T47D (cell line): ENCODE measurements around the gene SLC28A3.

Experiments used
- DNase-seq, 2 experiments: peaks; one replicate each; pipeline versions ENCODE4 v3.0.0 to v3.0.0-alpha.2; 2011 to 2012; ENCODE audit warnings: low read depth in 1 of 2, low spot score in 1 of 2
- JUND ChIP-seq: IDR thresholded peaks from 2 replicates; pipeline ENCODE4 v1.6.1; 2012; ENCODE audit warnings: low read depth
- in situ Hi-C: cut with HindIII; loops from 2 replicates; pipeline ENCODE4 v1.10.0; 2016; ENCODE audit warnings: low sequenced_read_pairs, low pct_unique_long_range_greater_than_20kb

Gene SLC28A3

GRCh38 chr9:84327184-84327583 lies 13.4 kb downstream of the SLC28A3 start:
- in situ Hi-C loops: no loop called here
- no peak for TF ChIP-seq JUND
- no peak for DNase-seq

DNA sequence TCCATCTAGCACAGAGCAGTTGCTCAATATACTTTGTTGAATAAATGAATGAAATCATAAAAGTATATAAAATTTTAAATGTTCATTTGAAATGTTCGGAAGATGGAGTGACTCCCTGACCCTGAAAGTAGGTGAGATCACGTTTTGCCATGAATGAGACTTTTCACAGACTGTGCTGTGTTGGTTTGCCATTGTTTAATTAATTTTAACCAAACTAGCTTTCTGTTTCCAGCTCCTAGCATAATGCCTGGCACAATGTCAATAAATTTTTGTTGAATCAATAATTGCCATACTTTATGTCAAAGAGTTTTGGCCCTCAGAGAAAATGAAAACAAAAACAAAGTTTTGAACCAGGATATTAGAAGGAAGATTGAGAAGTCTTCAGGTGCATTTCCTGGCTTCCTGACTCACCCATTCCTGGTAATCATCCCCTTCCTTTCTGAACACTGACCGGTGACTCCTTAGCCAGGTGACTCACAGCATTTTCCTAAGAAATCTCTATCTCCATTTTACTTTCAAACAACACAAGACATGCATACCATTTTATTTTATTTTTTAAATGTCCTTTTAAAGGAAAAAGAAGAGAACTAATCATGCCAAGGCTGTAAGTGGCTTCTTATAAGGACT lies 15.1 kb downstream of the SLC28A3 start:
- in situ Hi-C loops: no loop called here

GRCh38 chr9:84324811-84325210 lies 15.7 kb downstream of the SLC28A3 start:
- TF ChIP-seq JUND: no peak
- in situ Hi-C loops: no loop called here
- DNase-seq: no peak

More for the DNA sequence above, 15.1 kb downstream of the SLC28A3 start:
- DNase-seq: no peak
- no peak for TF ChIP-seq JUND

GRCh38 chr9:84323858-84324257 lies 16.7 kb downstream of the SLC28A3 start:
- in situ Hi-C loops: no loop called here

DNA sequence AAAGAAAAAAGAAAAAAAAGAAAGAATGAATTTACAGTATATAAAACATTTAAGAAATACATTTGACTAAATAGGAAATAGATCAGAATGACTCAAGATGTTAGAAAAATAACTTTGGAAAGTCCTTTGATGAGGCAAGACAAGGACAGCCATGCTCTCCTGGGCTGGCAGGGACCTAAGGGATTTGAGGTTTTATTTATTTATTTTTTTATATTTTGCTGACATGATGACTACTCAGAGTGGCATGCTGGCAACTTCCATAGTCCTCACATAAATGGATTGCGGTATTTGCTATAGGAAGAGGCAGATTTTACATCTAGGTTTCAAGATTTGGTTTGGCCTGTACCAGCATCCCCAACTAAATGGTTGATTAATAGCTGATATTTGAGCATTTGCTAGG lies 17.7 kb downstream of the SLC28A3 start:
- in situ Hi-C loops: no loop called here
- no peak for DNase-seq
- TF ChIP-seq JUND: no peak

More at GRCh38 chr9:84323858-84324257, 16.7 kb downstream of the SLC28A3 start:
- no peak for TF ChIP-seq JUND
- DNase-seq: peak in 1 of 2 experiments; percentile 4

GRCh38 chr9:84320231-84320630 lies 20.3 kb downstream of the SLC28A3 start:
- TF ChIP-seq JUND: no peak
- no peak for DNase-seq
- in situ Hi-C loops: no loop called here

- no peak for TF ChIP-seq JUND
- no peak for DNase-seq
- in situ Hi-C loops: no loop called here
Measured at GRCh38 chr9:84319632-84320031, 20.9 kb downstream of the SLC28A3 start.

GRCh38 chr9:84318981-84319380 lies 21.6 kb downstream of the SLC28A3 start:
- no peak for TF ChIP-seq JUND
- DNase-seq: no peak
- in situ Hi-C loops: no loop called here

GRCh38 chr9:84317563-84317962 lies 23.0 kb downstream of the SLC28A3 start:
- DNase-seq: no peak
- TF ChIP-seq JUND: no peak
- in situ Hi-C loops: no loop called here

GRCh38 chr9:84315278-84315877 lies 25.2 kb downstream of the SLC28A3 start:
- DNase-seq: peak; percentile 22 to 72
- TF ChIP-seq JUND: no peak
- in situ Hi-C loops: no loop called here

- no peak for DNase-seq
- no peak for TF ChIP-seq JUND
- in situ Hi-C loops: no loop called here
Measured at GRCh38 chr9:84314306-84314705, 26.3 kb downstream of the SLC28A3 start.

DNA sequence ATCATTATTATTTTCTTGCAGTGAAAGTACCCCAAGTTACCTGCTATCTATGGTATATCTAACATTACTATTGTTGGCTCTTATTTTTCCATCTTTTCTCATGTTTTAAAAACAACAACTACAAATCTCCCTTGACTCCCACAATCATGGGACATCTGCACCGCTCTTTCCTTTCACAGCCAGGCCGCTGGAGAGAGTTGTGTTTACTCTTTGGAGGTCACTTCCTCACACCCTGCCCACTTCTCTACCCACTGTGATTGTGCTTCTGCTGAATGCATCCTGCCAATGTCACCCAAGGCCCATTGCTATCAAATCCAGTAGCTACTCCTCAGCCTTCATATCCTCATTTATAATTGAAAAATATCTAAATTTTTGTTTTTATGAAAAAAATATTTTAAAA lies 29.7 kb downstream of the SLC28A3 start:
- no peak for DNase-seq
- no peak for TF ChIP-seq JUND

GRCh38 chr9:84305497-84306131 lies 34.9 kb downstream of the SLC28A3 start:
- in situ Hi-C loops: no loop called here
- peak in 1 of 2 experiments; percentile 39 for DNase-seq
- no peak for TF ChIP-seq JUND

More for the DNA sequence above, 29.7 kb downstream of the SLC28A3 start:
- in situ Hi-C loops: no loop called here
